NCI-H1092 (cell line): ENCODE measurements around the gene SRC.

ENCODE experiments used
- DNase-seq: peaks from one replicate; lab custom pipeline; 2025; lab: John Stamatoyannopoulos, UW

Gene SRC

GRCh38 chr20:37453836-37454235 is 107.9 kb downstream of the SRC start:
- DNase-seq, result no peak

- DNase-seq, result no peak
Observed at GRCh38 chr20:37454636-37455385, 108.9 kb downstream of the SRC start.
